Measurements from ENCODE around the gene STX18. TPM values are rescaled to one million over a fixed set of nuclear protein-coding genes. Genes with fewer than 3 reads are reported as not detected.

The STX18 gene
- total RNA-seq, 1 experiment from 2014 or later, result 18.5 TPM

DNA sequence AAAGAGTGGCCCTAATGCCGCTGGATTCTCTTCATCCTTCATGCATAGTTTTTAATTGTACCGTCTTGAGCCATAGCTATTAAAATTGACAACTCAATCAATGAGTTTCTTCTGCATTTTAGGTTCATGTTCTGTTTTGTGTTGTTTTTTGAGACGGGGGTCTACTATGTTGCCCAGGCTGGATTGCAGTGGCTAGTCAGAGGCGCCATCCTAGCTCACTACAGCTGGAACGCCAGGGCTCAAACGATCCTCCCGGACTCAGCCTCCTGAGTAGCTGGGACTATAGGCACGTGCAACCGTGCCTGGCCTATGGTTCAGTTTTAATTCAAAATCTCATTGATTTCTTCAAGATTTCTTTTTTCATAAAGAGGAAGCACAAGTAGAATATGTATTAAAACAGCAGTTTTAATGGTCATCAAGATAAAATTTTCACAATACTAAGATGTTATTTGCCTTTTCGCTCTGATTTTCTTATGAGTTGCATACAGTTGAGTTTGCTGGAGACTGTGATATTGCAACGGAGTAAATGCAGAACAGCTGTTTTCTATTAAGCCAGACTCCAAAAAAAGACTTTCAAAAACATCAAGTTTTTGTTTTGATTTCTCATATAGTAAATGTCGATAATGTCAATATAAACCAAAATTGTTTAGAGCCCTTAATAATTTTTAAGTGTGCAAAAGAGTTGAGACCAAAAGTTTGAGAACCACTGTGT lies 1.1 kb upstream of the STX18 start:
- H3K9me3 ChIP-seq (ENCODE audit: control insufficient read depth in 1 of 2, insufficient read depth in 1 of 2, low read depth in 1 of 2, low read length in 2 of 2), result no peaks in the 10 kb centered on the region
- DNase-seq (ENCODE audit: low read depth, low spot score), result no peak
- peaks cover 52% of the 10 kb centered on the region for H3K79me2 ChIP-seq (ENCODE audit: insufficient read depth, low read length)
- peak overlapping the region; percentile 97 for H3K9ac ChIP-seq (ENCODE audit: low read length)
- no peaks in the 10 kb centered on the region; a peak in 1 of 4 replicates for H3K36me3 ChIP-seq (ENCODE audit: control insufficient read depth in 1 of 2, insufficient read depth in 2 of 2, low read length in 2 of 2)
- no peaks in the 10 kb centered on the region for H3K27me3 ChIP-seq (ENCODE audit: insufficient read depth, low read length)
- no peaks in the 10 kb centered on the region for H4K20me1 ChIP-seq (ENCODE audit: insufficient read depth)
- H3K4me2 ChIP-seq (ENCODE audit: low read length), result peak overlapping the region; percentile 86
- RAD21 ChIA-PET (ENCODE audit: low non-redundant PET in 1 of 2, low total read pairs in 2 of 2, uncharacterized antibody in 2 of 2, unreplicated experiment in 2 of 2), result interaction anchor here in 1 of 2 experiments (1.1 kb wide), 1 partner anchor 12 kb away, joined by 3 read pairs; no protein-coding TSS in a partner anchor
- H2AFZ ChIP-seq (ENCODE audit: low read depth, low read length, poor library complexity, severe bottlenecking), result no peak overlapping the region
- ATAC-seq, result no peak
- H3K27ac ChIP-seq (ENCODE audit: low read depth, low read length), result no peak overlapping the region; the same call in 1 of the 2 replicates
- intact Hi-C loops (cut with micrococcal nuclease), result loop anchor here (5.0 kb wide), 1 partner anchor 314 kb away; the partner anchor contains the start of gene MSX1
- peak overlapping the region; percentile 83 to 94 for H3K4me3 ChIP-seq (replicated peaks in 1 of 2; ENCODE audit: low read depth in 1 of 2, low read length in 2 of 2)
- no TSS peak for BruUV-seq (replicated peaks)
- POLR2A ChIA-PET, result interaction anchor here (1.4 kb wide), 1 partner anchor 14 kb away, joined by 3 read pairs; no protein-coding TSS in a partner anchor
- H3K4me1 ChIP-seq (ENCODE audit: control insufficient read depth in 1 of 2, insufficient read depth in 2 of 2, low read length in 2 of 2), result peaks cover 2 to 18% of the 10 kb centered on the region in 2 experiments; a peak in 3 of 4 replicates
- no peak for TF ChIP-seq CBX3 (IDR thresholded peaks at IDR 0.05; ENCODE audit: low read depth)
- TF ChIP-seq EZH2phosphoT487 (IDR thresholded peaks at IDR 0.05; ENCODE audit: borderline replicate concordance), result no peak
- TF ChIP-seq ZNF274 (IDR thresholded peaks at IDR 0.05; ENCODE audit: low read depth, low read length), result no peak
- TF ChIP-seq ELF1 (IDR thresholded peaks at IDR 0.05; ENCODE audit: borderline replicate concordance, low read depth), result no peak
- TF ChIP-seq, protein P1, sequence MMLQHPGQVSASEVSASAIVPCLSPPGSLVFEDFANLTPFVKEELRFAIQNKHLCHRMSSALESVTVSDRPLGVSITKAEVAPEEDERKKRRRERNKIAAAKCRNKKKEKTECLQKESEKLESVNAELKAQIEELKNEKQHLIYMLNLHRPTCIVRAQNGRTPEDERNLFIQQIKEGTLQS (IDR thresholded peaks at IDR 0.05), result no peak
- TF ChIP-seq, protein P2, sequence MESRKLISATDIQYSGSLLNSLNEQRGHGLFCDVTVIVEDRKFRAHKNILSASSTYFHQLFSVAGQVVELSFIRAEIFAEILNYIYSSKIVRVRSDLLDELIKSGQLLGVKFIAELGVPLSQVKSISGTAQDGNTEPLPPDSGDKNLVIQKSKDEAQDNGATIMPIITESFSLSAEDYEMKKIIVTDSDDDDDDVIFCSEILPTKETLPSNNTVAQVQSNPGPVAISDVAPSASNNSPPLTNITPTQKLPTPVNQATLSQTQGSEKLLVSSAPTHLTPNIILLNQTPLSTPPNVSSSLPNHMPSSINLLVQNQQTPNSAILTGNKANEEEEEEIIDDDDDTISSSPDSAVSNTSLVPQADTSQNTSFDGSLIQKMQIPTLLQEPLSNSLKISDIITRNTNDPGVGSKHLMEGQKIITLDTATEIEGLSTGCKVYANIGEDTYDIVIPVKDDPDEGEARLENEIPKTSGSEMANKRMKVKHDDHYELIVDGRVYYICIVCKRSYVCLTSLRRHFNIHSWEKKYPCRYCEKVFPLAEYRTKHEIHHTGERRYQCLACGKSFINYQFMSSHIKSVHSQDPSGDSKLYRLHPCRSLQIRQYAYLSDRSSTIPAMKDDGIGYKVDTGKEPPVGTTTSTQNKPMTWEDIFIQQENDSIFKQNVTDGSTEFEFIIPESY (IDR thresholded peaks at IDR 0.05; ENCODE audit: extremely low read depth, insufficient replicate concordance, low read length), result no peak
- TF ChIP-seq TCF7L2 (IDR thresholded peaks at IDR 0.05; ENCODE audit: borderline replicate concordance, extremely low read depth, insufficient read depth, insufficient read length), result no peak
- no peak for TF ChIP-seq SIN3A (IDR thresholded peaks at IDR 0.05; ENCODE audit: low read depth)
- TF ChIP-seq SRF (IDR thresholded peaks at IDR 0.05; ENCODE audit: low read depth), result no peak
- TF ChIP-seq SP1 (IDR thresholded peaks at IDR 0.05; ENCODE audit: low read depth), result no peak
- no peak for TF ChIP-seq POLR2A (IDR thresholded peaks at IDR 0.05; ENCODE audit: borderline replicate concordance, extremely low read depth, insufficient read depth, insufficient read length)
- no peak for TF ChIP-seq FOSL1 (IDR thresholded peaks at IDR 0.05; ENCODE audit: low read depth)
- TF ChIP-seq, protein P3, sequence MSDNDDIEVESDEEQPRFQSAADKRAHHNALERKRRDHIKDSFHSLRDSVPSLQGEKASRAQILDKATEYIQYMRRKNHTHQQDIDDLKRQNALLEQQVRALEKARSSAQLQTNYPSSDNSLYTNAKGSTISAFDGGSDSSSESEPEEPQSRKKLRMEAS (IDR thresholded peaks at IDR 0.05), result no peak
- no peak for TF ChIP-seq RAD21 (IDR thresholded peaks at IDR 0.05; ENCODE audit: low read depth)
- TF ChIP-seq, protein P4, sequence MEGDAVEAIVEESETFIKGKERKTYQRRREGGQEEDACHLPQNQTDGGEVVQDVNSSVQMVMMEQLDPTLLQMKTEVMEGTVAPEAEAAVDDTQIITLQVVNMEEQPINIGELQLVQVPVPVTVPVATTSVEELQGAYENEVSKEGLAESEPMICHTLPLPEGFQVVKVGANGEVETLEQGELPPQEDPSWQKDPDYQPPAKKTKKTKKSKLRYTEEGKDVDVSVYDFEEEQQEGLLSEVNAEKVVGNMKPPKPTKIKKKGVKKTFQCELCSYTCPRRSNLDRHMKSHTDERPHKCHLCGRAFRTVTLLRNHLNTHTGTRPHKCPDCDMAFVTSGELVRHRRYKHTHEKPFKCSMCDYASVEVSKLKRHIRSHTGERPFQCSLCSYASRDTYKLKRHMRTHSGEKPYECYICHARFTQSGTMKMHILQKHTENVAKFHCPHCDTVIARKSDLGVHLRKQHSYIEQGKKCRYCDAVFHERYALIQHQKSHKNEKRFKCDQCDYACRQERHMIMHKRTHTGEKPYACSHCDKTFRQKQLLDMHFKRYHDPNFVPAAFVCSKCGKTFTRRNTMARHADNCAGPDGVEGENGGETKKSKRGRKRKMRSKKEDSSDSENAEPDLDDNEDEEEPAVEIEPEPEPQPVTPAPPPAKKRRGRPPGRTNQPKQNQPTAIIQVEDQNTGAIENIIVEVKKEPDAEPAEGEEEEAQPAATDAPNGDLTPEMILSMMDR (IDR thresholded peaks at IDR 0.05 in 2 of 3, conservative IDR thresholded peaks at IDR 0.05 in 1 of 3; ENCODE audit: borderline replicate concordance in 1 of 3, insufficient read depth in 1 of 3, low read depth in 2 of 3, low read length in 2 of 3), result no peak
- no peak for TF ChIP-seq CEBPB (IDR thresholded peaks at IDR 0.05; ENCODE audit: low read depth)
- TF ChIP-seq, protein P5, sequence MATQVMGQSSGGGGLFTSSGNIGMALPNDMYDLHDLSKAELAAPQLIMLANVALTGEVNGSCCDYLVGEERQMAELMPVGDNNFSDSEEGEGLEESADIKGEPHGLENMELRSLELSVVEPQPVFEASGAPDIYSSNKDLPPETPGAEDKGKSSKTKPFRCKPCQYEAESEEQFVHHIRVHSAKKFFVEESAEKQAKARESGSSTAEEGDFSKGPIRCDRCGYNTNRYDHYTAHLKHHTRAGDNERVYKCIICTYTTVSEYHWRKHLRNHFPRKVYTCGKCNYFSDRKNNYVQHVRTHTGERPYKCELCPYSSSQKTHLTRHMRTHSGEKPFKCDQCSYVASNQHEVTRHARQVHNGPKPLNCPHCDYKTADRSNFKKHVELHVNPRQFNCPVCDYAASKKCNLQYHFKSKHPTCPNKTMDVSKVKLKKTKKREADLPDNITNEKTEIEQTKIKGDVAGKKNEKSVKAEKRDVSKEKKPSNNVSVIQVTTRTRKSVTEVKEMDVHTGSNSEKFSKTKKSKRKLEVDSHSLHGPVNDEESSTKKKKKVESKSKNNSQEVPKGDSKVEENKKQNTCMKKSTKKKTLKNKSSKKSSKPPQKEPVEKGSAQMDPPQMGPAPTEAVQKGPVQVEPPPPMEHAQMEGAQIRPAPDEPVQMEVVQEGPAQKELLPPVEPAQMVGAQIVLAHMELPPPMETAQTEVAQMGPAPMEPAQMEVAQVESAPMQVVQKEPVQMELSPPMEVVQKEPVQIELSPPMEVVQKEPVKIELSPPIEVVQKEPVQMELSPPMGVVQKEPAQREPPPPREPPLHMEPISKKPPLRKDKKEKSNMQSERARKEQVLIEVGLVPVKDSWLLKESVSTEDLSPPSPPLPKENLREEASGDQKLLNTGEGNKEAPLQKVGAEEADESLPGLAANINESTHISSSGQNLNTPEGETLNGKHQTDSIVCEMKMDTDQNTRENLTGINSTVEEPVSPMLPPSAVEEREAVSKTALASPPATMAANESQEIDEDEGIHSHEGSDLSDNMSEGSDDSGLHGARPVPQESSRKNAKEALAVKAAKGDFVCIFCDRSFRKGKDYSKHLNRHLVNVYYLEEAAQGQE (IDR thresholded peaks at IDR 0.05; ENCODE audit: low read depth), result no peak
- TF ChIP-seq EGR1 (IDR thresholded peaks at IDR 0.05; ENCODE audit: low read depth), result no peak
- no peaks in the 10 kb centered on the region for H3K9me2 ChIP-seq (ENCODE audit: insufficient read depth)
- CTCF ChIA-PET, result interaction anchor here (2.0 kb wide), 1 partner anchor 35 kb away, joined by 4 read pairs; no protein-coding TSS in a partner anchor
